Stimulated activated naive CD8-positive, alpha-beta T cell treated with anti-CD3 and anti-CD28 coated beads, Interleukin-15, Interleukin-2, amounts not matched to agents 100 ng/mL and 50 ng/mL, for 24 hours (primary cell): Measurements from ENCODE around the gene AFTPH.

Experiments
- H3K27ac Mint-ChIP-seq: one replicate; pipeline ENCODE4 v1.8.0; 2021; ENCODE audit warnings: mild to moderate bottlenecking, mixed read lengths
- H3K27me3 Mint-ChIP-seq: one replicate; pipeline ENCODE4 v1.8.0; 2021; ENCODE audit warnings: mixed read lengths
- H3K36me3 Mint-ChIP-seq: one replicate; pipeline ENCODE4 v1.8.0; 2021; ENCODE audit warnings: low read depth, mixed read lengths
- H3K4me1 Mint-ChIP-seq: one replicate; pipeline ENCODE4 v1.8.0; 2021; ENCODE audit warnings: low read depth, mixed read lengths
- H3K4me3 Mint-ChIP-seq: one replicate; pipeline ENCODE4 v1.8.0; 2021; ENCODE audit warnings: mild to moderate bottlenecking, mixed read lengths
- H3K9me3 Mint-ChIP-seq: one replicate; pipeline ENCODE4 v1.8.0; 2021; ENCODE audit warnings: mixed read lengths

The AFTPH gene

GRCh38 chr2:64489081-64489751 is 34.9 kb upstream of the AFTPH start:
- H3K27ac Mint-ChIP-seq: no peak overlapping the region

GRCh38 chr2:64491426-64491825 is 32.7 kb upstream of the AFTPH start:
- Mint-ChIP-seq H3K27me3 (peaks cover 12% of the 10 kb centered on the region), H3K36me3 (no peaks in the 10 kb centered on the region), H3K9me3 (no peaks in the 10 kb centered on the region), H3K27ac (no peak overlapping the region), H3K4me1 (peaks cover 11% of the 10 kb centered on the region), H3K4me3 (no peak overlapping the region)

More at GRCh38 chr2:64489081-64489751, 34.9 kb upstream of the AFTPH start:
- Mint-ChIP-seq H3K4me1 (peaks cover 11% of the 10 kb centered on the region), H3K9me3 (no peaks in the 10 kb centered on the region), H3K4me3 (no peak overlapping the region), H3K27me3 (peaks cover 9% of the 10 kb centered on the region), H3K36me3 (no peaks in the 10 kb centered on the region)

- Mint-ChIP-seq H3K36me3 (no peaks in the 10 kb centered on the region), H3K27me3 (peaks cover 16% of the 10 kb centered on the region), H3K4me3 (no peak overlapping the region), H3K9me3 (no peaks in the 10 kb centered on the region), H3K4me1 (peaks cover 11% of the 10 kb centered on the region), H3K27ac (no peak overlapping the region)
Observed at GRCh38 chr2:64492272-64492671, 31.9 kb upstream of the AFTPH start.

DNA sequence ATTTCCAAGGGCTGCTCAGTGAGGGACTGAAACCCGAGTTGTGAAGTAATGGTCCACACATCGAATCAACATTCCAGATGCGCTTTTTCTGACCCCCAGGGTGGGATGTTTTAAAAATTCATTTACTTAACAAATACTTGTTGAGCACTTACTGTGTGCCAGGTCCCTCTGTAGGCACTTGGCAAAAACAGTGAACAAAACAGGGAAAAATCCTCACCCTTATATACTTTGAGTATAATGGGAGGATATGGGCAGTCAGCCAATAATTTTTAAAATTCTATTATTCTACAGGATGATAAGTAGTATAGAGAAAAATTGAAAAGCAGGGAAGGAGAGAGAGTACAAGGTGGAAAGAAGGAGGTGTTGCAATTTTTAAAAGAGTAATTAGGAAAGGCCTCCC is 31.3 kb upstream of the AFTPH start:
- Mint-ChIP-seq H3K9me3 (no peaks in the 10 kb centered on the region), H3K36me3 (no peaks in the 10 kb centered on the region), H3K4me3 (no peak overlapping the region), H3K4me1 (peaks cover 11% of the 10 kb centered on the region), H3K27ac (no peak overlapping the region), H3K27me3 (peaks cover 16% of the 10 kb centered on the region)

DNA sequence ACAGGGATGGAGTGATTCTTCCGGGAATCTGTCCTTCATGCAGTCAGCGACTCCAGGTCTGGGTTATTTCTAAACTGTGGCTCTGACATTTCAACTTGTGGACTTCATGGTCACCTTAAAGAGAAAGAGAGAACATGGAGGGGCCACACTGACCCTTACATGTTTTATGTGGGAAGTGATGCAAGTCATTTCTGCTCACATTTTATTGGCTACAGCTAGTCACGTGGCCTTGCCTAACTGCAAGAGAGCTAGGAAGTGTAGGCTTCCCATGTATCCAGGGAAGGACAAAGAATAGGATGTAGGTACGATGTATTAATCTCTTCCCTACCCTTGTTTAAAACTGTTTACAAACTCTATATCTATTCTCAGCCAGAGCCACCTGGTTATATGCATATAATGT is 30.3 kb upstream of the AFTPH start:
- Mint-ChIP-seq H3K4me1 (peaks cover 6% of the 10 kb centered on the region), H3K27me3 (peaks cover 21% of the 10 kb centered on the region), H3K27ac (no peak overlapping the region), H3K4me3 (no peak overlapping the region), H3K9me3 (no peaks in the 10 kb centered on the region), H3K36me3 (no peaks in the 10 kb centered on the region)

- peaks cover 17% of the 10 kb centered on the region for H3K27me3 Mint-ChIP-seq
- no peak overlapping the region for H3K27ac Mint-ChIP-seq
- H3K4me1 Mint-ChIP-seq: no peaks in the 10 kb centered on the region
- H3K36me3 Mint-ChIP-seq: no peaks in the 10 kb centered on the region
- H3K9me3 Mint-ChIP-seq: no peaks in the 10 kb centered on the region
- H3K4me3 Mint-ChIP-seq: no peak overlapping the region
Observed at GRCh38 chr2:64498438-64498837, 25.7 kb upstream of the AFTPH start.

GRCh38 chr2:64500549-64500948 is 23.6 kb upstream of the AFTPH start:
- Mint-ChIP-seq H3K4me1 (no peaks in the 10 kb centered on the region), H3K4me3 (no peak overlapping the region), H3K36me3 (no peaks in the 10 kb centered on the region), H3K27me3 (peaks cover 18% of the 10 kb centered on the region), H3K9me3 (no peaks in the 10 kb centered on the region), H3K27ac (no peak overlapping the region)

GRCh38 chr2:64501946-64502345 is 22.2 kb upstream of the AFTPH start:
- Mint-ChIP-seq H3K27me3 (peaks cover 15% of the 10 kb centered on the region), H3K4me3 (no peak overlapping the region), H3K36me3 (no peaks in the 10 kb centered on the region), H3K4me1 (no peaks in the 10 kb centered on the region), H3K27ac (no peak overlapping the region), H3K9me3 (no peaks in the 10 kb centered on the region)

DNA sequence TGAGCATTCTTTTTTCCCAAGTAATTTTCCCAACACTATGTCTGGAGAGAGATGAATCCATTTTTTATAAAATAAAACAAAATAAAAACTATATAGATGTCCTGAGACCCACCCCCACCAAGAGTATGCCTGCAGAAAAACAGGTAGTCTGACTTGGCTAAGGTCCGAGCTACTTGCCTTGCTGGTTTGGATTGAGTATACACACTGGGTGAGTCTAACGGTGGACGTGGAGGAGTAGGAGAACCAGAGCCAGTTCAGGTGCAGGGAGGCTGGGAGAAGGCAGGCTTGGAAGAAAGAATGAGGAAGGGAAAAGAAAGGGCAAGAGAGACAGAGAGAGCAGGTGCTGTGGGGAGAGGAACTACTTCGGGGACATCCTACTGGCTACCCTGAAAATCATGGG is 21.3 kb upstream of the AFTPH start:
- Mint-ChIP-seq H3K27me3 (peaks cover 8% of the 10 kb centered on the region), H3K36me3 (no peaks in the 10 kb centered on the region), H3K4me1 (no peaks in the 10 kb centered on the region), H3K4me3 (no peak overlapping the region), H3K9me3 (no peaks in the 10 kb centered on the region), H3K27ac (no peak overlapping the region)

DNA sequence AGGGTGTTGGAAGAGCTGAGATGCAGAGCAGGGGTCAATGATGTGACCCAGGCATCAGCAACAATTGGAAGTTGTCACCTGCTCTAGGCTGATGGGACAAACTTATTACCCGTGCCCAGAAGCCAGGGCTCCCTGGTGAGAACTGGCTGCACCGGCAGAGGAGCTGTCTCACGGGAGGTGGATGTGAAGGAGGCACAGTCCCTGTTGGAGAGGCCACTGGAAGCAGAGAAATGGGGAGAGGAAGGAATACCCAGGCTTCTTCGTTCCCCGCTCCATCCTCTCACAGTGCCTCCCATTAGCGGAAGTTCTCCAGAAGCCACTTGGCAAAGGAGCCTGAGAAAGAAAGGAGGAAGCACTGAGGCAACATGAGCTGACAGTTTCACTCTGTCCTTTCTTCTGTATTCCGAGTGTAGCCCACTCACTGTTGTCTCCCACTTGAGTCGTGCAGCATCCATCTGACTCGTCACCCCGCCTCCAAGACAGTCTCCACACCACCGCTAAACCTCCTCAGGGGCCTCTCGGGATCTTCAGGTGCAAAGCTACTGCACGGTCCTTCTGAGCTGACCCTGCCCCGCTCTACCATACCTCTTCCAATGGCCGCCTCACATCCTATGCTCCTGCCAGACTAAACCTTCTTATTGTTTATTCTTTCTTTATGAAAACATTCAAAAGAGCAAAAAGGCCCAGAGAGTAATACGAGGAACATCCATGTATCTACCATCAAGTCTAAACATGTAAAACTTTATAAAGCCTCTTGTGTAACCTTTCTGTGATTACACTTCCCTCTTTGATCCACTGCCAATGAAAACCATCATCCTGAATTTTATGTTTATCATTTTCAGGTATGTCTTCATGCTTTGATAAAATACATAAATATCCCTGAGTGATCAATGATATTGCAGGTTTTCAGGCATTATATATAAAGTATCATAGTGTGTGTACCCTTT is 19.1 kb upstream of the AFTPH start:
- no peaks in the 10 kb centered on the region for H3K36me3 Mint-ChIP-seq
- H3K27me3 Mint-ChIP-seq: peaks cover 3% of the 10 kb centered on the region
- no peaks in the 10 kb centered on the region for H3K4me1 Mint-ChIP-seq
- no peak overlapping the region for H3K4me3 Mint-ChIP-seq
- no peak overlapping the region for H3K27ac Mint-ChIP-seq
- H3K9me3 Mint-ChIP-seq: no peaks in the 10 kb centered on the region

- no peaks in the 10 kb centered on the region for H3K9me3 Mint-ChIP-seq
- H3K36me3 Mint-ChIP-seq: no peaks in the 10 kb centered on the region
- peaks cover 3% of the 10 kb centered on the region for H3K27me3 Mint-ChIP-seq
- H3K4me1 Mint-ChIP-seq: no peaks in the 10 kb centered on the region
- H3K4me3 Mint-ChIP-seq: no peak overlapping the region
- H3K27ac Mint-ChIP-seq: no peak overlapping the region
Observed at GRCh38 chr2:64506686-64507085, 17.4 kb upstream of the AFTPH start.

DNA sequence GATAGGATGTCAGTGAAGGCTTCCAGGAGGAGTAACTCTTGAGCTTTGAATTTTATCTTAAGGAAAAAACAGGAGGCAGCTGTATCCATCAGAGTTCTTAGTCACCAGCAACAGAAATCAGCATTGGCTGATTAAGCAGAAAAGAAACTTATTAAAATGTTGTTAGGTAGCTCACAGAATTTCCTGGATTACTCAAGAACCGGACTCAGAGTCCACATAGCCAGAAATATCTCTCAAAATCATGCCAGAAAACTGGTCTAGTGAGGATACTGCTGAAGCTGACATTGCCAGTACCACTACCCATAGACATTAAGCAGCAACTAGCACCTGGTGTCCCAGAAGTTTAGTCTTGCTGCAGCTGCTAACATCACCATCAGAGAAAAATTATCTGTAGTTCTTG is 10.1 kb upstream of the AFTPH start:
- Mint-ChIP-seq H3K36me3 (no peaks in the 10 kb centered on the region), H3K4me3 (no peak overlapping the region), H3K27me3 (no peaks in the 10 kb centered on the region), H3K27ac (no peak overlapping the region), H3K9me3 (no peaks in the 10 kb centered on the region), H3K4me1 (no peaks in the 10 kb centered on the region)

- H3K36me3 Mint-ChIP-seq: no peaks in the 10 kb centered on the region
- no peaks in the 10 kb centered on the region for H3K9me3 Mint-ChIP-seq
- no peaks in the 10 kb centered on the region for H3K4me1 Mint-ChIP-seq
- no peak overlapping the region for H3K27ac Mint-ChIP-seq
- H3K4me3 Mint-ChIP-seq: no peak overlapping the region
- no peaks in the 10 kb centered on the region for H3K27me3 Mint-ChIP-seq
Observed at GRCh38 chr2:64515086-64515485, 9.0 kb upstream of the AFTPH start.

GRCh38 chr2:64516651-64517510 is 7.2 kb upstream of the AFTPH start:
- Mint-ChIP-seq H3K36me3 (no peaks in the 10 kb centered on the region), H3K4me1 (no peaks in the 10 kb centered on the region), H3K9me3 (no peaks in the 10 kb centered on the region), H3K4me3 (no peak overlapping the region), H3K27me3 (no peaks in the 10 kb centered on the region), H3K27ac (no peak overlapping the region)

- Mint-ChIP-seq H3K4me1 (peaks cover under 1% of the 10 kb centered on the region), H3K4me3 (no peak overlapping the region), H3K9me3 (no peaks in the 10 kb centered on the region), H3K36me3 (no peaks in the 10 kb centered on the region), H3K27me3 (no peaks in the 10 kb centered on the region), H3K27ac (no peak overlapping the region)
Observed at GRCh38 chr2:64517511-64517884, 6.6 kb upstream of the AFTPH start.
